Stimulated activated CD4-positive, alpha-beta T cell treated with anti-CD3 and anti-CD28 coated beads, Interleukin-4, amount 100 ng/mL, for 4 hours (primary cell): ENCODE results near the gene METTL14.
"Not testable (repeated sequence)": the region's sequence is repeated elsewhere in the genome, so short reads cannot be mapped to it uniquely, and the experiment has no call there.

ENCODE experiments used
- DNase-seq, 2 experiments: peaks; one replicate each; pipeline ENCODE4 v3.0.0-alpha.2; 2020

METTL14 gene

GRCh38 chr4:118684873-118685811, at the start of gene METTL14:
TSS of gene METTL14 (plus strand) at chr4:118685392. CDS start at chr4:118685535, 143 bp downstream.
- DNase-seq, result peak; percentile 81 to 87

- not testable (repeated sequence) for DNase-seq
Measured at GRCh38 chr4:118636126-118636525, 49.1 kb upstream of the METTL14 start.

GRCh38 chr4:118664665-118665064, 20.5 kb upstream of the METTL14 start:
- DNase-seq, result not testable (repeated sequence)

GRCh38 chr4:118669220-118669619, 16.0 kb upstream of the METTL14 start:
- peak in 1 of 2 experiments; percentile 10 for DNase-seq

- not testable (repeated sequence) for DNase-seq
Measured at GRCh38 chr4:118670968-118671367, 14.2 kb upstream of the METTL14 start.

- DNase-seq, result no peak
Measured at GRCh38 chr4:118676128-118676527, 9.1 kb upstream of the METTL14 start.

GRCh38 chr4:118680808-118681207, 4.4 kb upstream of the METTL14 start:
- no peak for DNase-seq

- DNase-seq, result no peak
Measured at GRCh38 chr4:118682928-118683327, 2.3 kb upstream of the METTL14 start.

GRCh38 chr4:118683513-118683912, 1.7 kb upstream of the METTL14 start:
- no peak for DNase-seq

- DNase-seq, result no peak
Measured at GRCh38 chr4:118703118-118703517, 17.9 kb downstream of the METTL14 start.

- DNase-seq, result no peak
Measured at GRCh38 chr4:118711052-118711451, 25.9 kb downstream of the METTL14 start.

- DNase-seq, result no peak
Measured at GRCh38 chr4:118712872-118713271, 27.7 kb downstream of the METTL14 start.

- no peak for DNase-seq
Measured at GRCh38 chr4:118714682-118715081, 29.5 kb downstream of the METTL14 start.

- no peak for DNase-seq
Measured at GRCh38 chr4:118716304-118716703, 31.1 kb downstream of the METTL14 start.

GRCh38 chr4:118718511-118719170, 33.4 kb downstream of the METTL14 start:
- no peak for DNase-seq

- DNase-seq, result no peak
Measured at GRCh38 chr4:118721752-118722151, 36.6 kb downstream of the METTL14 start.

GRCh38 chr4:118723369-118723768, 38.2 kb downstream of the METTL14 start:
- DNase-seq, result no peak

GRCh38 chr4:118727360-118727759, 42.2 kb downstream of the METTL14 start:
- no peak for DNase-seq

- DNase-seq, result no peak
Measured at GRCh38 chr4:118729287-118730286, 44.4 kb downstream of the METTL14 start.

GRCh38 chr4:118730683-118731082, 45.5 kb downstream of the METTL14 start:
- no peak for DNase-seq

GRCh38 chr4:118732591-118733330, 47.6 kb downstream of the METTL14 start:
- no peak for DNase-seq
